Mucosa of descending colon (tissue), 3 donors: ENCODE results near the gene METAP2. TPM values are rescaled to one million over a fixed set of nuclear protein-coding genes. Genes with fewer than 3 reads are reported as not detected.
"Not testable (repeated sequence)": the region's sequence is repeated elsewhere in the genome, so short reads cannot be mapped to it uniquely, and the experiment has no call there.

Experiments
- ATAC-seq: fragments of 200-7000 bp; cut with Tn5 transposase; one replicate; pipeline ENCODE4 v1.9.1; 2020; ENCODE audit warnings: mild to moderate bottlenecking, moderate library complexity
- DNase-seq, 3 donors: peaks; one replicate each; pipeline ENCODE4 v3.0.0-alpha.2; 2020
- H3K36me3 ChIP-seq: fragments of 200-600 bp; one replicate; pipeline ENCODE4 v1.8.0; 2021; ENCODE audit warnings: low read depth, mild to moderate bottlenecking
- H3K4me1 ChIP-seq: fragments of 200-600 bp; one replicate; pipeline ENCODE4 v1.8.0; 2021; ENCODE audit warnings: low read depth, mild to moderate bottlenecking
- H3K4me3 ChIP-seq: fragments of 200-600 bp; one replicate; pipeline ENCODE4 v1.8.0; 2021; ENCODE audit warnings: mild to moderate bottlenecking
- H3K9me3 ChIP-seq: fragments of 200-600 bp; one replicate; pipeline ENCODE4 v1.8.0; 2021; ENCODE audit warnings: mild to moderate bottlenecking
- intact Hi-C, 2 donors: fragments of 100-400 bp; cut with DNase I in 1 of 2; cut with micrococcal nuclease in 1 of 2; formaldehyde crosslinking; loops; one replicate each; pipeline versions ENCODE4 v1.11.0 to v1.11.1; 2022; cut with DNase I, micrococcal nuclease
- total RNA-seq, 3 donors: library from RNA; stranded (reverse); fragmentation: NEBNext Ultra II Directional in 2 of 3; extraction: Animal tissue kit (Norgen Biotek cat#: 25700) in 2 of 3; gene quantifications; one replicate each; pipeline versions ENCODE4 v1.2.1 to v1.2.4, GENCODE V29; 2021 to 2023
- TF ChIP-seq, protein P1 (sequence below): fragments of 200-600 bp; IDR thresholded peaks from one replicate; pipeline ENCODE4 v1.8.0; 2022; ENCODE audit warnings: antibody characterized with exemption, mild to moderate bottlenecking
- donor health status: DM: no; HTN: no; CAD: no; lungs with moderate emphysema.
- donor health status: DM: no; HTN: no; CAD: no.
- donor health status: DM: no; HTN: yes; CAD: no.

METAP2 gene
- total RNA-seq, 3 donors from 2014 or later, result 35.2 to 67.7 (median 51.5) TPM

DNA sequence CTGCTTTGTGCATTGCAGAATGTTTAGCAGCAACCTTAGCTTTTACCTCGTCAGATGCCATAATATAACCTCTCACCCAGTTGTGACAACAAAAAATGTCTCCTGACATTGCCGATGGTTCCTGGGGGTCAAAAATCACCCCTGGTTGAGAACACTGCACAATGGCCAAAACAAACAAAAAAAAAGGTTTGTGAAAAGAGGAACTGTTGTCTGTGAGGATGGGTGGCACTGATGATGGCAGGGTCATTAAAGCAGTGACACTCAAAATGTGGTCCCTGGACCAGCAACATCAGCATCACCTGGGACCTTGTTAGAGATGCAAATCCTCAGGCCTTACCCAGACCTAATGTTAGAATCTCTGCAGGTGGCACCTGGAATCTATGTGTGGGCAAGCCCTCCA, 36.4 kb upstream of the METAP2 start:
- Histone ChIP-seq H3K9me3 (no peaks in the 10 kb centered on the region), H3K4me1 (no peaks in the 10 kb centered on the region), H3K36me3 (no peaks in the 10 kb centered on the region), H3K4me3 (no peak overlapping the region)
- TF ChIP-seq, protein P1, sequence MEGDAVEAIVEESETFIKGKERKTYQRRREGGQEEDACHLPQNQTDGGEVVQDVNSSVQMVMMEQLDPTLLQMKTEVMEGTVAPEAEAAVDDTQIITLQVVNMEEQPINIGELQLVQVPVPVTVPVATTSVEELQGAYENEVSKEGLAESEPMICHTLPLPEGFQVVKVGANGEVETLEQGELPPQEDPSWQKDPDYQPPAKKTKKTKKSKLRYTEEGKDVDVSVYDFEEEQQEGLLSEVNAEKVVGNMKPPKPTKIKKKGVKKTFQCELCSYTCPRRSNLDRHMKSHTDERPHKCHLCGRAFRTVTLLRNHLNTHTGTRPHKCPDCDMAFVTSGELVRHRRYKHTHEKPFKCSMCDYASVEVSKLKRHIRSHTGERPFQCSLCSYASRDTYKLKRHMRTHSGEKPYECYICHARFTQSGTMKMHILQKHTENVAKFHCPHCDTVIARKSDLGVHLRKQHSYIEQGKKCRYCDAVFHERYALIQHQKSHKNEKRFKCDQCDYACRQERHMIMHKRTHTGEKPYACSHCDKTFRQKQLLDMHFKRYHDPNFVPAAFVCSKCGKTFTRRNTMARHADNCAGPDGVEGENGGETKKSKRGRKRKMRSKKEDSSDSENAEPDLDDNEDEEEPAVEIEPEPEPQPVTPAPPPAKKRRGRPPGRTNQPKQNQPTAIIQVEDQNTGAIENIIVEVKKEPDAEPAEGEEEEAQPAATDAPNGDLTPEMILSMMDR, result no peak
- DNase-seq (no peak), ATAC-seq (no peak)
- intact Hi-C loops, result no loop called here

DNA sequence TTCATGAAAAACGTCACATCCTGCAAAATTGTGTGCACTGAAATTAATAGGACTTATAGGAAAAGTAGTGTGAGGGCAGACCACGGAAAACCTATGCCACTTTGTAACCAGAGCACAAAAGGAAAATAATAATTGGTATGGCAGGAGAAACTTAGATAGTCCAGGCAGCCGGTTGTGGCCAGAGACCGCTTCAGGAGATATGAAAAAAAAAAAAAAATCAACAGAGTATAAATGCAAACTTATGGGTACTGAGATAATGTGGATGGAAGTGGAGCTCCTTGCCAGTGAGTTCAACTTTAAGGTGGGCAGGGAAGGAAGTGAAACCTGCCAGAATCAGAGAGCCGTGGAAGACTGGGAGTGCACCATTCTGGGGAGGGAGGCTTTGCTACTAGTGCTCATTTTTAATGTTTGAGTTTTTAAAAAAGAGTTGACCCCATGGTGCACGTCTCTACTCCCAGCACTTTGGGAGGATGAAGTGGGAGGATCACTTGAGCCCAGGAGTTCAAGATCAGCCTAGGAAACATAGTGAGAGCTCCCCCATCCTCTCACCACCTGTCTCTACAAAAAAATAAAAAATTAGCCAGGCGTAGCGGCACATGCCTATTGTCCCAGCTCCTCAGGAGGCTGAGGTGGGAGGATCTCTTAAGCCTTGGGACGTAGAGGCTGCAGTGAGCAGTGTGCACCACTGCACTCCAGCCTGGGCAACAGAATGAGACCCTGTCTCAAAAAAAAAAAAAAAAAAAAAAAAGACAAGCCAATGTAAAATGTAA, 34.3 kb upstream of the METAP2 start:
- H3K9me3 ChIP-seq, result no peaks in the 10 kb centered on the region
- intact Hi-C loops, result no loop called here
- H3K4me3 ChIP-seq, result no peak overlapping the region
- no peak for DNase-seq
- no peaks in the 10 kb centered on the region for H3K4me1 ChIP-seq
- no peak for ATAC-seq
- TF ChIP-seq, protein P1, result no peak
- no peaks in the 10 kb centered on the region for H3K36me3 ChIP-seq

DNA sequence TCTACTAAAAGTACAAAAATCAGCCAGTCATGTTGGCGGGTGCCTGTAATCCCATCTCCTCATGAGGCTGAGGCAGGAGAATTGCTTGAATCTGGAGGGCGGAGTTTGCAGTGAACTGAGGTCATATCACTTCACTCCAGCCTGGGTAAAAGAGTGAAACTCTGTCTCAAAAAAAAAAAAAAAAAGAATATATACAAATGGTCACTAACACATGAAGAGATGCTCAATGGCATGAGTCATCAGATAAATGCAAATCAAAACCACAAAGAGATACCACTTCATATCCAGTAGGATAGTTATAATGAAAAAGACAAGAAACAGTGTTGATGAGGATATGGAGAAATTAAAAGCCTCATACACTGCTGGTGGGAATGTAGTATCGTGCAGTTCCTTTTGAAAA, 33.6 kb upstream of the METAP2 start:
- TF ChIP-seq, protein P1, result no peak
- Histone ChIP-seq H3K4me3 (no peak overlapping the region), H3K9me3 (no peaks in the 10 kb centered on the region), H3K4me1 (no peaks in the 10 kb centered on the region), H3K36me3 (no peaks in the 10 kb centered on the region)
- no peak for ATAC-seq
- DNase-seq, result no peak
- intact Hi-C loops, result no loop called here

DNA sequence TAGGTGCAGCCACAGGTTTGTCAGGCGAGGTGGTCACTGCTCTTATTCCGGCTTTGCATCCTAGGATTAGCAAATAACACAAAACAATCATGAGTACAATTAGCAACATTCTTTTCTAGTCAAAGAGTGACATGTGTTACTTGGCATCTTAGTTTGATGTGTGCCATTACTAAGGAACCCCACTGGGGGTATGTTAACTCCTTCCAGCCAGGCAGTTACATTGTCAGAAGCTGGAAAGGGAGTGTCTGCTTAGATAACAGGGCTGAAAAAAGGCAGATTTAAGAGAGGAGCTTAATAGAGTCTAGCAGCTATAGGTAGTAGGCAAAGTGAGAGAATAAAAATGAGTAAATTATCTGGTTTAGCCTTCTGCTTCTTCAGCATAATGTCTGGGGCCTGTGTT, 30.5 kb upstream of the METAP2 start:
- ATAC-seq (no peak), DNase-seq (no peak)
- Histone ChIP-seq H3K36me3 (no peaks in the 10 kb centered on the region), H3K9me3 (no peaks in the 10 kb centered on the region), H3K4me3 (no peak overlapping the region), H3K4me1 (peaks cover 7% of the 10 kb centered on the region)
- intact Hi-C loops, result no loop called here
- TF ChIP-seq, protein P1, result no peak

DNA sequence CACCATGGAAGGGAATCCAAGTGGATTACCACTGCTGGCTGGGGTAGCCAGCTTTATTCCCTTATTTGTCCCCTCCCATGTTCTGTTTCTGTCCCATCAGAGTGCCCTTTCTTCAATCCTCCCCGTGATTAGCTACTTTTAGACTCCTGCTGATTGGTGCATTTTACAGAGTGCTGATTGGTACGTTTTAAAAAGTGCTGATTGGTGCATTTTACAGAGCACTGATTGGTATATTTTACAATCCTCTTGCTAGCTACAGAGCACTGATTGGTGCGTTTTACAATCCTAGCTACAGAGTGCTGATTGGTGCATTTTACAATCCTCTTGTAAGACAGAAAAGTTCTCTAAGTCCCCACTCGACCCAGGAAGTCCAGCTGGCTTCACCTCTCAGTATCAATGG, 28.9 kb upstream of the METAP2 start:
- intact Hi-C loops, DNase-seq, ATAC-seq, H3K36me3 ChIP-seq, H3K9me3 ChIP-seq, H3K4me1 ChIP-seq, H3K4me3 ChIP-seq: not testable (repeated sequence)

DNA sequence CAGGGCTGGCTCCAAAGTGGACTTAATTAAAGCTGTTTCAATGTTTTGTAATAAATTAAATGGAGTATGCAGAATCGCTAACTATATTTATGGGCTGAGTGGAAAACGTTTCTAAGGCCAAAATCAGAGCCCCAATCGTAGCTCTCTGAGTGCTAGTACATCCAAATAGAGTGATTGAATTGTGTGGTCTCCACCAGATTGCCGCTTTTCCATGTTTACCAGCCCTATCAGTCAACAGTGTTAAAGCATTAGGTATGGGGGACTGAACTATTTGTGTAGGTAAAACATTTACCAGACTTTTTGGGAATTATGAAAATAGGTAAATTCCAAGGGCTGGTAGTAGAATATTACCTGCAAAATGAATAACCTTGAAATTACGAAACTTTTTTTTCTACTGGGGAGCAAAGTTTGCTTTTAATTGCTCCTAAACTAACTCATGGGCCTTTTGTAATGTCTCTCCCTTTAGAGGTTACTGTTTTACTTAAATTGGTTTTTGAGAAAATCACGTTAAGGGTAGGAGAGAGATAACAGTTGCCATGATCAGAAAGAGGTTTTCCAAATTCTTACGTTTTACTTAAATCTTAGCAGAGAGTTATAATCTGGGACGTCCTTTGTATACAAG, 28.0 kb upstream of the METAP2 start:
- Histone ChIP-seq H3K4me1 (peaks cover 7% of the 10 kb centered on the region), H3K4me3 (no peak overlapping the region), H3K9me3 (no peaks in the 10 kb centered on the region), H3K36me3 (no peaks in the 10 kb centered on the region)
- TF ChIP-seq, protein P1, result no peak
- intact Hi-C loops, result no loop called here
- ATAC-seq (peak; percentile 58), DNase-seq (no peak)
